Caco-2 (cell line): ENCODE results near the gene MOV10. TPM values are rescaled to one million over a fixed set of nuclear protein-coding genes. Genes with fewer than 3 reads are reported as not detected.

Experiments
- BruUV-seq: library from RNA; stranded (reverse); fragments of 400-500 nt; replicated peaks from 2 replicates; lab custom pipeline; 2021; lab: Mats Ljungman, UMichigan
- CTCF ChIA-PET: fragments of 300-600 bp; sonication (Branson Sonifier 250); formaldehyde crosslinking; loops from one replicate; lab custom pipeline; 2022; ENCODE audit warnings: antibody characterized with exemption; lab: Charles Lee
- POLR2A ChIA-PET: fragments of 300-600 bp; sonication (Branson Sonifier 250); formaldehyde crosslinking; loops from one replicate; lab custom pipeline; 2022; ENCODE audit warnings: antibody characterized with exemption; lab: Charles Lee
- DNase-seq, 2 experiments: peaks; one replicate each; pipeline versions ENCODE4 v3.0.0 to v3.0.0-alpha.2; 2020 to 2022
- H3K27me3 ChIP-seq: replicated peaks from 2 replicates; pipeline ENCODE4 v1.6.0; 2011; ENCODE audit warnings: low read length; ENCODE audit not compliant: control insufficient read depth, insufficient read depth
- H3K36me3 ChIP-seq: 2 replicates; pipeline ENCODE4 v1.5.1; 2011; ENCODE audit warnings: low read length; ENCODE audit not compliant: control insufficient read depth, insufficient read depth
- H3K4me1 ChIP-seq: fragments of 250-450 bp; sonication (Bioruptor Pico); 2 replicates; pipeline ENCODE4 v1.5.1; 2020; ENCODE audit warnings: mild to moderate bottlenecking
- H3K4me3 ChIP-seq: 2 replicates; pipeline ENCODE4 v1.5.1; 2011; ENCODE audit warnings: low read depth, mild to moderate bottlenecking, control low read depth, low read length
- H3K9me3 ChIP-seq: fragments of 250-450 bp; sonication (Bioruptor Pico); 2 replicates; pipeline ENCODE4 v1.5.1; 2020; ENCODE audit warnings: mild to moderate bottlenecking, moderate library complexity
- H3K27ac Mint-ChIP-seq: one replicate; pipeline ENCODE4 v1.8.0; 2022; ENCODE audit warnings: mixed read lengths; ENCODE audit not compliant: unreplicated experiment
- H3K27me3 Mint-ChIP-seq: one replicate; pipeline ENCODE4 v1.8.0; 2022; ENCODE audit warnings: mixed read lengths; ENCODE audit not compliant: insufficient read depth, unreplicated experiment
- H3K36me3 Mint-ChIP-seq: one replicate; pipeline ENCODE4 v1.8.0; 2022; ENCODE audit warnings: mild to moderate bottlenecking, mixed read lengths; ENCODE audit not compliant: insufficient read depth, unreplicated experiment
- H3K4me1 Mint-ChIP-seq: one replicate; pipeline ENCODE4 v1.8.0; 2022; ENCODE audit warnings: low read depth, mixed read lengths; ENCODE audit not compliant: unreplicated experiment
- H3K4me3 Mint-ChIP-seq: one replicate; pipeline ENCODE4 v1.8.0; 2022; ENCODE audit warnings: mild to moderate bottlenecking, moderate library complexity, mixed read lengths; ENCODE audit not compliant: unreplicated experiment
- H3K9me3 Mint-ChIP-seq: one replicate; pipeline ENCODE4 v1.8.0; 2022; ENCODE audit warnings: mixed read lengths; ENCODE audit not compliant: unreplicated experiment
- CTCF ChIP-seq, 2 experiments: fragments of 200-600 bp in 1 of 2; IDR thresholded peaks; 1 replicate in 1 of 2; 2 replicates in 1 of 2; pipeline versions ENCODE4 v1.5.1 to v1.8.0; 2011 to 2022; ENCODE audit warnings: antibody characterized with exemption in 1 of 2, control low read depth in 1 of 2, inconsistent platforms in 1 of 2, low read depth in 1 of 2, low read length in 1 of 2, mild to moderate bottlenecking in 1 of 2, moderate library complexity in 1 of 2; ENCODE audit not compliant: insufficient read depth in 1 of 2, severe bottlenecking in 1 of 2, unreplicated experiment in 1 of 2
- intact Hi-C: fragments of 100-400 bp; cut with micrococcal nuclease; formaldehyde crosslinking; loops from one replicate; pipeline ENCODE4 v1.10.0; 2022; ENCODE audit not compliant: unreplicated experiment
- total RNA-seq: library from RNA; stranded (reverse); gene quantifications from 2 replicates; pipeline ENCODE4 v1.2.3, GENCODE V29; 2022

The MOV10 gene
- total RNA-seq, 1 experiment from 2014 or later, result 102 TPM

DNA sequence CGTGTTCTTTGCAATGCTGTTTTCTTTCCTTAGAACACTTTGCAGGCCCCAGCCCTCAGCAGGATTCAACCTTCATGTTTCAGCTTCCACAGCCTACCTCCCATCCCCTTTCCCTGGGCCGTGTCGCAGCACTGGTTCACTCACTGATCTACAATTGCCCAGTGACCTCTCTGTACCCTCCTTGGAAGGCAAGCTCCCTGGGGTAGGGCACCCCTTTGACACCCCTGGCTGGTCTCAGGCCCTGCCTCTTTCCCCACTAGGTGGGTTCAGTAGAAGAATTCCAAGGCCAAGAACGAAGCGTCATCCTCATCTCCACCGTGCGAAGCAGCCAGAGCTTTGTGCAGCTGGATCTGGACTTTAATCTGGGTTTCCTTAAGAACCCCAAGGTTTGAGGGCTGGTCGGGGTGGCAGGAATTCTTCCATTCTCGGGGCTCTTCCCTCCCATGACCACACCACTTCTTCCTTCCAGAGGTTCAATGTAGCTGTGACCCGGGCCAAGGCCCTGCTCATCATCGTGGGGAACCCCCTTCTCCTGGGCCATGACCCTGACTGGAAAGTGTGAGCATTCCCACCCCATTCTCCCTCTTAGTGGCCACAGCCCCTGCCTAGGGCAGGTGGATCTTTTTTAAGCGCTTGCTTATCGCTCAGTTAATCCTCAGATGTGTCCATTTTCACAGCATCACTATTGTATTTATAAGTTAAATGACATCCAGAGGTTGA is 25.1 kb downstream of the MOV10 start:
- DNase-seq, result no peak
- Mint-ChIP-seq H3K27me3 (no peaks in the 10 kb centered on the region), H3K4me1 (peaks cover 27% of the 10 kb centered on the region), H3K36me3 (peaks cover 81% of the 10 kb centered on the region), H3K9me3 (no peaks in the 10 kb centered on the region), H3K27ac (peak overlapping the region; percentile 72), H3K4me3 (peak overlapping the region; percentile 62)
- Histone ChIP-seq H3K4me3 (no peak overlapping the region), H3K4me1 (peaks cover 56% of the 10 kb centered on the region), H3K27me3 (no peaks in the 10 kb centered on the region), H3K9me3 (no peaks in the 10 kb centered on the region), H3K36me3 (peaks cover 1% of the 10 kb centered on the region; the same call in 1 of the 2 replicates)
- TF ChIP-seq CTCF (IDR thresholded peaks at IDR 0.05; ENCODE audit: insufficient read depth in 1 of 2, low read depth in 1 of 2, low read length in 1 of 2, severe bottlenecking in 1 of 2, unreplicated experiment in 1 of 2), result no peak
- ChIA-PET POLR2A (interaction anchor here (0.6 to 2.9 kb wide), 8 partner anchors 9 to 304 kb away, joined by 3 to 27 read pairs (median 5); partner anchors contain the start of genes CTTNBP2NL, MOV10 and SLC16A1), CTCF (interaction anchor here (0.6 to 2.7 kb wide), 7 partner anchors 8 to 305 kb away, joined by 3 to 24 read pairs (median 3); partner anchors contain the start of genes MOV10 and RHOC)
- TSS peak; percentile 50 for BruUV-seq
- intact Hi-C loops, result loop anchor here (1.0 to 2.0 kb wide), 3 partner anchors 8 to 309 kb away; partner anchors contain the start of genes MOV10 and RHOC

- ChIA-PET CTCF (interaction anchor here (1.2 kb wide), 1 partner anchor 27 kb away, joined by 3 read pairs; no protein-coding TSS in a partner anchor), POLR2A (interaction anchor here (2.9 kb wide), 1 partner anchor 26 kb away, joined by 27 read pairs; the partner anchor contains the start of gene MOV10)
- Mint-ChIP-seq H3K4me3 (no peak overlapping the region), H3K4me1 (peaks cover 27% of the 10 kb centered on the region), H3K9me3 (no peaks in the 10 kb centered on the region), H3K36me3 (peaks cover 78% of the 10 kb centered on the region), H3K27ac (peak overlapping the region; percentile 72), H3K27me3 (no peaks in the 10 kb centered on the region)
- BruUV-seq, result no TSS peak
- peaks cover 1% of the 10 kb centered on the region; the same call in 1 of the 2 replicates for H3K36me3 ChIP-seq
- intact Hi-C loops, result no loop called here
- TF ChIP-seq CTCF (IDR thresholded peaks at IDR 0.05; ENCODE audit: insufficient read depth in 1 of 2, low read depth in 1 of 2, low read length in 1 of 2, severe bottlenecking in 1 of 2, unreplicated experiment in 1 of 2), result no peak
- H3K27me3 ChIP-seq, result no peaks in the 10 kb centered on the region
- peak; percentile 57 to 79 for DNase-seq
- H3K4me1 ChIP-seq, result peaks cover 61% of the 10 kb centered on the region
- H3K9me3 ChIP-seq, result no peaks in the 10 kb centered on the region
- no peak overlapping the region for H3K4me3 ChIP-seq
Observed at GRCh38 chr1:112700290-112701226, 26.1 kb downstream of the MOV10 start.
